Liver (tissue), 9 donors: Measurements from ENCODE around the gene TRIOBP. TPM values are rescaled to one million over a fixed set of nuclear protein-coding genes. Genes with fewer than 3 reads are reported as not detected.

Source experiments
- DNase-seq: peaks from one replicate; pipeline ENCODE4 v3.0.0-alpha.2; 2017; ENCODE audit warnings: low spot score
- H3K27ac ChIP-seq, 2 donors: one replicate each; pipeline ENCODE4 v1.7.0; 2013; ENCODE audit warnings: inconsistent platforms in 2 of 2, low read length in 2 of 2, control low read depth in 1 of 2, low read depth in 1 of 2, mild to moderate bottlenecking in 1 of 2
- H3K27me3 ChIP-seq, 4 donors: one replicate each; pipeline versions ENCODE4 v1.6.1 to v1.7.0; 2013; ENCODE audit warnings: low read length in 3 of 4, inconsistent platforms in 1 of 4, mild to moderate bottlenecking in 1 of 4, moderate library complexity in 1 of 4; ENCODE audit not compliant: control insufficient read depth in 4 of 4, insufficient read depth in 4 of 4
- H3K36me3 ChIP-seq, 4 donors: one replicate each; pipeline versions ENCODE4 v1.6.1 to v1.7.0; 2013; ENCODE audit warnings: low read length in 3 of 4, mild to moderate bottlenecking in 3 of 4, low read depth in 1 of 4, moderate library complexity in 1 of 4; ENCODE audit not compliant: control insufficient read depth in 4 of 4, insufficient read depth in 3 of 4
- H3K4me1 ChIP-seq, 4 donors: one replicate each; pipeline versions ENCODE4 v1.6.1 to v1.7.0; 2013; ENCODE audit warnings: low read length in 3 of 4, mild to moderate bottlenecking in 3 of 4, moderate library complexity in 1 of 4; ENCODE audit not compliant: control insufficient read depth in 4 of 4, insufficient read depth in 4 of 4
- H3K4me3 ChIP-seq, 3 donors: one replicate each; pipeline versions ENCODE4 v1.6.1 to v1.7.0; 2013; ENCODE audit warnings: low read length in 3 of 3, control low read depth in 1 of 3, low read depth in 1 of 3, mild to moderate bottlenecking in 1 of 3
- H3K9ac ChIP-seq, 2 donors: one replicate each; pipeline ENCODE4 v1.7.0; 2013; ENCODE audit warnings: low read length in 2 of 2, mild to moderate bottlenecking in 2 of 2, moderate library complexity in 2 of 2, control low read depth in 1 of 2, low read depth in 1 of 2
- H3K9me3 ChIP-seq, 4 donors: one replicate each; pipeline versions ENCODE4 v1.6.1 to v1.7.0; 2013; ENCODE audit warnings: low read length in 3 of 4; ENCODE audit not compliant: control insufficient read depth in 4 of 4
- ATF3 ChIP-seq: IDR thresholded peaks from 2 replicates; pipeline ENCODE4 v1.6.1; 2016; ENCODE audit warnings: antibody characterized with exemption
- EGR1 ChIP-seq, 2 donors: IDR thresholded peaks; 2 replicates each; pipeline ENCODE4 v1.6.1; 2016 to 2018; ENCODE audit warnings: antibody characterized with exemption in 2 of 2, low read depth in 2 of 2
- FOXA1 ChIP-seq: IDR thresholded peaks from 2 replicates; pipeline ENCODE4 v1.6.1; 2016; ENCODE audit warnings: antibody characterized with exemption
- FOXA2 ChIP-seq: IDR thresholded peaks from 2 replicates; pipeline ENCODE4 v1.6.1; 2016; ENCODE audit warnings: antibody characterized with exemption
- GABPA ChIP-seq, 2 donors: IDR thresholded peaks in 1 of 2; conservative IDR thresholded peaks in 1 of 2; 2 replicates each; pipeline ENCODE4 v1.6.1; 2016; ENCODE audit warnings: antibody characterized with exemption in 2 of 2, mild to moderate bottlenecking in 1 of 2, moderate library complexity in 1 of 2
- HNF4A ChIP-seq, 2 donors: conservative IDR thresholded peaks; 2 replicates each; pipeline ENCODE4 v1.6.1; 2016; ENCODE audit warnings: antibody characterized with exemption in 2 of 2, mild to moderate bottlenecking in 2 of 2
- MAX ChIP-seq: IDR thresholded peaks from 2 replicates; pipeline ENCODE4 v1.6.1; 2016; ENCODE audit warnings: antibody characterized with exemption
- NR2F2 ChIP-seq: IDR thresholded peaks from 2 replicates; pipeline ENCODE4 v1.6.1; 2016; ENCODE audit warnings: antibody characterized with exemption
- RAD21 ChIP-seq, 2 donors: IDR thresholded peaks; 2 replicates each; pipeline ENCODE4 v1.6.1; 2016; ENCODE audit warnings: antibody characterized with exemption in 2 of 2, mild to moderate bottlenecking in 2 of 2
- REST ChIP-seq: IDR thresholded peaks from 2 replicates; pipeline ENCODE4 v1.6.1; 2016; ENCODE audit warnings: antibody characterized with exemption, mild to moderate bottlenecking
- RXRA ChIP-seq, 2 donors: IDR thresholded peaks; 2 replicates each; pipeline ENCODE4 v1.6.1; 2017 to 2018; ENCODE audit warnings: antibody characterized with exemption in 2 of 2, mild to moderate bottlenecking in 1 of 2
- SP1 ChIP-seq: IDR thresholded peaks from 2 replicates; pipeline ENCODE4 v1.6.1; 2018; ENCODE audit warnings: antibody characterized with exemption, mild to moderate bottlenecking
- TAF1 ChIP-seq: conservative IDR thresholded peaks from 2 replicates; pipeline ENCODE4 v1.6.1; 2016; ENCODE audit warnings: antibody characterized with exemption, mild to moderate bottlenecking
- YY1 ChIP-seq: IDR thresholded peaks from 2 replicates; pipeline ENCODE4 v1.6.1; 2016; ENCODE audit warnings: antibody characterized with exemption, mild to moderate bottlenecking
- WGBS: extraction: QIAGEN DNeasy Blood & Tissue Kit; methylation state at CpG from one replicate; pipeline ENCODE4 v1.1.7; 2013; 5-methylcytosine and 5-hydroxymethylcytosine counted together
- polyA plus RNA-seq, 2 donors: library from polyadenylated mRNA; stranded (reverse) in 1 of 2; unstranded in 1 of 2; fragments of 200-250 nt in 1 of 2; fragments of >200 nt in 1 of 2; fragmentation: Nextera tagmentation in 1 of 2; extraction: Ambion mirVana in 1 of 2; gene quantifications; one replicate each; pipeline versions ENCODE4 v1.2.1 to v1.2.3, GENCODE V29; 2013 to 2015
- total RNA-seq, 2 donors: library from RNA; depleted of rRNA; stranded (reverse); fragments of >200 nt; gene quantifications; one replicate each; pipeline ENCODE4 v1.2.3, GENCODE V29; 2014
- TF ChIP-seq, protein P1 (sequence below): fragments of 150-350 bp; IDR thresholded peaks from 2 replicates; pipeline ENCODE4 v1.5.1; 2017; ENCODE audit warnings: improper control_type of control experiment, low read depth, low read length; ENCODE audit not compliant: missing input control
- TF ChIP-seq, protein P2 (sequence below): IDR thresholded peaks from 2 replicates; pipeline ENCODE4 v1.6.1; 2016; ENCODE audit warnings: antibody characterized with exemption
- donor health status: healthy.
- donor health status: healthy.
- donor health status: healthy.
- donor health status: healthy.
- donor health status: healthy.

Gene TRIOBP
- total and polyA plus RNA-seq, 4 donors = 4.8 to 41.1 (median 21.6) TPM

GRCh38 chr22:37710675-37711074 is 13.8 kb downstream of the TRIOBP start:
- DNase-seq = no peak
- 93% methylated on average over 3 of the region's 3 CpGs for WGBS
- Histone ChIP-seq H3K36me3 (peaks cover 0 to 1% (median 0%) of the 10 kb centered on the region in 4 donors), H3K27me3 (no peaks in the 10 kb centered on the region), H3K9ac (no peak overlapping the region), H3K4me1 (no peaks in the 10 kb centered on the region), H3K9me3 (no peaks in the 10 kb centered on the region), H3K4me3 (no peak overlapping the region), H3K27ac (no peak overlapping the region)
- TF ChIP-seq YY1 (no peak), HNF4A (conservative IDR thresholded peaks at IDR 0.05) (no peak), FOXA1 (no peak), GABPA (IDR thresholded peaks at IDR 0.05 in 1 of 2, conservative IDR thresholded peaks at IDR 0.05 in 1 of 2) (no peak)

DNA sequence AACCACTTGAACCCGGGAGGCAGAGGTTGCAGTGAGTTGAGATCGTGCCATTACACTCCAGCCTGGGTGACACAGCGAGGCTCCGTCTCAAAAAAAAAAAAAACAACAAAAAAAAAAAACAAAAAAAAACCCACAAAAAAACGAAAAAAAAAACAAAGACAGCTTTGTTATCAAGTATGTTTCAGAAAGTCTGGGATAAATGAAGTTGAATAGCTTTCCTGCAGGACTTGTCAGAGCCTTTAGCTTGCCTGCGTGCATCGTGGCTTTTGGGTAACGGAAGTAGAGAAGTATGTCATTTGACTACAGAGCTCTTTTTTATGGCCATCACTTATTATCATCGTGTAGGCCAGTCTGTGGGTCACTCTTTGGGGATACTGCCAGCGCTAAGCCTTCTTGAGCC is 14.6 kb downstream of the TRIOBP start:
- 92% methylated on average over 10 of the region's 10 CpGs for WGBS
- H3K4me3 ChIP-seq = no peak overlapping the region
- no peaks in the 10 kb centered on the region for H3K4me1 ChIP-seq
- H3K9me3 ChIP-seq = no peaks in the 10 kb centered on the region
- no peaks in the 10 kb centered on the region for H3K27me3 ChIP-seq
- TF ChIP-seq RAD21 (IDR thresholded peaks at IDR 0.05) (no peak), SP1 (no peak), RXRA (IDR thresholded peaks at IDR 0.05) (no peak), HNF4A (conservative IDR thresholded peaks at IDR 0.05) (no peak), REST (no peak), ATF3 (no peak), EGR1 (IDR thresholded peaks at IDR 0.05; ENCODE audit: low read depth in 2 of 2) (no peak), TAF1 (no peak), NR2F2 (no peak), GABPA (IDR thresholded peaks at IDR 0.05 in 1 of 2, conservative IDR thresholded peaks at IDR 0.05 in 1 of 2) (no peak), FOXA2 (no peak), MAX (no peak)
- TF ChIP-seq, protein P1, sequence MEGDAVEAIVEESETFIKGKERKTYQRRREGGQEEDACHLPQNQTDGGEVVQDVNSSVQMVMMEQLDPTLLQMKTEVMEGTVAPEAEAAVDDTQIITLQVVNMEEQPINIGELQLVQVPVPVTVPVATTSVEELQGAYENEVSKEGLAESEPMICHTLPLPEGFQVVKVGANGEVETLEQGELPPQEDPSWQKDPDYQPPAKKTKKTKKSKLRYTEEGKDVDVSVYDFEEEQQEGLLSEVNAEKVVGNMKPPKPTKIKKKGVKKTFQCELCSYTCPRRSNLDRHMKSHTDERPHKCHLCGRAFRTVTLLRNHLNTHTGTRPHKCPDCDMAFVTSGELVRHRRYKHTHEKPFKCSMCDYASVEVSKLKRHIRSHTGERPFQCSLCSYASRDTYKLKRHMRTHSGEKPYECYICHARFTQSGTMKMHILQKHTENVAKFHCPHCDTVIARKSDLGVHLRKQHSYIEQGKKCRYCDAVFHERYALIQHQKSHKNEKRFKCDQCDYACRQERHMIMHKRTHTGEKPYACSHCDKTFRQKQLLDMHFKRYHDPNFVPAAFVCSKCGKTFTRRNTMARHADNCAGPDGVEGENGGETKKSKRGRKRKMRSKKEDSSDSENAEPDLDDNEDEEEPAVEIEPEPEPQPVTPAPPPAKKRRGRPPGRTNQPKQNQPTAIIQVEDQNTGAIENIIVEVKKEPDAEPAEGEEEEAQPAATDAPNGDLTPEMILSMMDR = no peak
- TF ChIP-seq, protein P2, sequence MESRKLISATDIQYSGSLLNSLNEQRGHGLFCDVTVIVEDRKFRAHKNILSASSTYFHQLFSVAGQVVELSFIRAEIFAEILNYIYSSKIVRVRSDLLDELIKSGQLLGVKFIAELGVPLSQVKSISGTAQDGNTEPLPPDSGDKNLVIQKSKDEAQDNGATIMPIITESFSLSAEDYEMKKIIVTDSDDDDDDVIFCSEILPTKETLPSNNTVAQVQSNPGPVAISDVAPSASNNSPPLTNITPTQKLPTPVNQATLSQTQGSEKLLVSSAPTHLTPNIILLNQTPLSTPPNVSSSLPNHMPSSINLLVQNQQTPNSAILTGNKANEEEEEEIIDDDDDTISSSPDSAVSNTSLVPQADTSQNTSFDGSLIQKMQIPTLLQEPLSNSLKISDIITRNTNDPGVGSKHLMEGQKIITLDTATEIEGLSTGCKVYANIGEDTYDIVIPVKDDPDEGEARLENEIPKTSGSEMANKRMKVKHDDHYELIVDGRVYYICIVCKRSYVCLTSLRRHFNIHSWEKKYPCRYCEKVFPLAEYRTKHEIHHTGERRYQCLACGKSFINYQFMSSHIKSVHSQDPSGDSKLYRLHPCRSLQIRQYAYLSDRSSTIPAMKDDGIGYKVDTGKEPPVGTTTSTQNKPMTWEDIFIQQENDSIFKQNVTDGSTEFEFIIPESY = no peak
- DNase-seq = no peak
- H3K36me3 ChIP-seq = peaks cover 0 to 2% (median 0%) of the 10 kb centered on the region in 4 donors
- no peak overlapping the region for H3K9ac ChIP-seq
- no peak overlapping the region for H3K27ac ChIP-seq
